GM18526 (cell line): ENCODE measurements around the gene ERCC6L2.

ENCODE experiments used
- POLR2A ChIP-seq: IDR thresholded peaks from 3 replicates; pipeline ENCODE4 v1.6.1; 2011; ENCODE audit not compliant: insufficient read length; ENCODE audit errors: extremely low read depth

ERCC6L2 gene

DNA sequence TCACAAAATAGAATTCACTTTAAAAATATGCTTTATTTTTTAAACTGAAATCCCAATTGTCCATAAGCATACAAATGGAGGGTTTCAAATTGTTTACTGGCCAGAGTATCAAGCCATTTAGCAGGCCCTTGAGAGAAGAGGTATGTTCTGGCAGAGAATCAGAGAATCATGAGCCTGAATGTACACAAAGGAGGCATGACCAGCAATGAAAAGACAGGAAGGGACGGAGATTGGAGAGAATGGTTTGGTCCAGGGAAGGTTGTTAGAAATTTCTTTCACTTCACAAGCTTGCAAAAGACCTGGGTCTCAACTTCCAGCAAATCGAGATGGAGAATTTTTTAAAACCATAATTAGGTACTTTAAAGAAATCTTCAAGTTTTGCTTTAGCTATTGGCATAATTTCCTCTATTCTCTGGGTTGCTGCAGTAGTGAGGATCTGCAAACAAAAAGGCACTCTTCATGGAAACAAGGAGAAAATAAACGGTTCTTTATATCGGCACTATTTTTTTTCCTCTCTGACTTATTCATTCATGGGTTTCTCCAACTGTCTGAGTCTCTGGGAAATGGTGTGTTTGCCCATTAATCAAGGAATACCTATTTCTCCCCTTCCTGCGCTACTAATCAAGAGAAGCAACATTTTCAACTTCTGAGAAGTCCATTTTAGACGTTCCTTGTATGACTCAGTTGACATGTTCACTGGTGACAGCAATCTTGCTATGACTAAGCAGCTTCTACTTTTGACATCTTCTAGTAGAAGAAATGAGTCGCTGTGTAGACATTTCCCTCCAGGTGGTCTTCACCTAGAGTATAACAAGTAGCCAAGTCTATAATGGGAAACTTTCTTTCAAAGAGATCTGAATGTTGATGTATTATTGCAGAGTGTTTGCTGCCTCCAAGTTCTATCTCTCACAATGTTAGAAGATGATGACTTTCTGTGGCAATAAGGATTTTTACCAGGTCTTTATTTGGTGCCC, 23.1 kb upstream of the ERCC6L2 start:
- TF ChIP-seq POLR2A = no peak

DNA sequence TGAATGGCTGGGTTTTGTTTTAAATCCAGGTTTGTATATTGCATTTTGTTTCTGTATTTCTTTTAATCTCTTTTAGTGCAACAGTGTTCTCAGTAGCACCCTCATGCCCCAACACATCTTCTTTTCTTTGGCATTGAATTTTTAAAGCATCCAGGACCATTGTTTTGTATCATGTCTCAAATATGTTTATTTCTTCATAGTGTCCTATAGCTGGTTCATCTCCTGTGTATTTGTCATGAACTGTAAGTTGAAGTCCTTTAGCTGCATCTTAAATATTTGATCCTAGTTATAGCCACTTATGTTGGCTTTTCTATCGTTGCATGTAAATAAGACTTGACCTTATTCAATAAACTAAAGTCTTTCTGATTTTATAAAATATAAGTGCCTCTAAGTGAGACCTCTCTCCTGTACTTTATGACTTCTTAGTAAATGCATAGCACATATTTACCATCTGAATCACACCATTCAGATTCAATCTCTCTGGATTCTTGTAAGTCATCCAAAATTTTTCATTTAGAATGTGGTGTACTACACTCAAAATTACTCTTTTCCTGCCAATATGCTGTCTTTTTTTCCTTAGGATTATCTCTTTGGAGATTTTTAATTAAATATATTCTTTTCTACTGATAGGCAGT, 21.0 kb upstream of the ERCC6L2 start:
- no peak for TF ChIP-seq POLR2A

DNA sequence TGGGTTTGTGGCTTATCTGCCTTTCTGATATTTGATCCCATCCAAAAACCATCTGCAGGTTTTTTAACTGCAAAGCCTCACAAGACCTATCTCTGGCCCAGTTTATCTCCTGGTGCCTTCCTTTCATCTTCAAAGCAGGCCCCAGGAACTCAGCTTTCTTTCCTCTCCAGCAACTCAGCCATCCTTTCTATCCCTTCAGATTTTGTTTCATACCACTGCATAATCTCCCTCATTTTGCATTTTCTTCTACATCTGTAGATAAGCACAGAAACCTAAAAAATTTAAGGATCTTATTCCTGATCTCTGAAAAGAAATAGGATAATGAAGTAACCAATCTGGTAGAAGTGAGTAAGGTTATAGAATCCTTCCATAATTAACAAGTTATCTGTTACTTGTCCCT, 19.5 kb upstream of the ERCC6L2 start:
- no peak for TF ChIP-seq POLR2A

DNA sequence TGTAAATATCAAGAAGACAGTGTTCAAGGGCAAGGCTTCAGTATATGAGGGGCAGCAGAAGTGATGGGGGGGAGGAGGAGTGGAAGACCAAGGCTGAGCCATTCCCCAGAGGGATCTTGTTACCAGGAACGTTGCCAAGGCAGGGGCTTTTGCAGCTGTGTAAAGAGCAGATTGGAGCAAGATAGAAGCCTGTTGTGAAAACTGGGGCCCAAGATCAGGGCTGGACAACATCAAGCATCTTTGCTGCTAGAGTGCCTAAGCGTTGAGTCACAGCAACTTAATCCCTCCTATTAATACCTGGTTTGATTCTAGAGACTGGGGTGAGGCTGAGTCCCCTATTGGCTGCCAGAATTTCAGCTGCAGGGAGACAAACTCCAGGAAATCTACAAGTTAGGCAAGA, 18.4 kb upstream of the ERCC6L2 start:
- no peak for TF ChIP-seq POLR2A

DNA sequence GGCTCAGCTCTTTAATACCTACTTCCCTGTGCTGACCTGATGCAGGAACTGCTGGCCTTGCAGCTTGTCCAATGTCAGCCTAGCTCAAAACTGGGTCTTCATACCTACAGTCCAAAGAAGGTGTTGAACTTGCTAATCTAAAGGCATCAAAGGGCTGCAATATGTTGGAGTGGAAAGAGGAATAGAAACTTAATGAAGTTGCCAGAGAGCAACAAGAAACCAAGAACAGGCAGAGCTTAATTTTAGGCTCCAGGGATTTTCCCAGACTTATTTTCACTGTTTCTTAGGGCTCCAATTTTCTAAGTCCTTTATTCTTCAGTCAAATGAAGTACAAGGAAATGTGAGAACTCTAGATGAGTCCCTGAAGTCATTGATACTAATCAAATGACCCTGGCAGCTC, 17.6 kb upstream of the ERCC6L2 start:
- TF ChIP-seq POLR2A = no peak

DNA sequence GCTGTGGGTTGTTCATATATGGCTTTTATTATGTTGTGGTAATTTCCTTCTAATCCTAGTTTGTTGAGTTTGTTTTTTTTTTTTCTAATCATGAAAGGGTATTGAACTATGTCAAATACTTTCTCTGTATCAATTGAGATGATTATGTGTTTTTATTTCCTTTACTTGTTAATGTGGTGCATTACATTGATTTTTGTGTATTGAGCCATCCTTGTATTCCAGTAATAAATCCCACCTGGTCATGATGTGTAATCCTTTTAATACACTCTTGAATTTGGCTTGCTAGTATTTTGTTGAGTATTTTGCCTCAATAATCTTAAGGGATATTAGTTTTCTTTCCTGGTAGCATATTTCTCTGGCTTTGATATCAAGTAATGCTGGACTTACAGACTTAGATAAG, 13.1 kb upstream of the ERCC6L2 start:
- TF ChIP-seq POLR2A = no peak

DNA sequence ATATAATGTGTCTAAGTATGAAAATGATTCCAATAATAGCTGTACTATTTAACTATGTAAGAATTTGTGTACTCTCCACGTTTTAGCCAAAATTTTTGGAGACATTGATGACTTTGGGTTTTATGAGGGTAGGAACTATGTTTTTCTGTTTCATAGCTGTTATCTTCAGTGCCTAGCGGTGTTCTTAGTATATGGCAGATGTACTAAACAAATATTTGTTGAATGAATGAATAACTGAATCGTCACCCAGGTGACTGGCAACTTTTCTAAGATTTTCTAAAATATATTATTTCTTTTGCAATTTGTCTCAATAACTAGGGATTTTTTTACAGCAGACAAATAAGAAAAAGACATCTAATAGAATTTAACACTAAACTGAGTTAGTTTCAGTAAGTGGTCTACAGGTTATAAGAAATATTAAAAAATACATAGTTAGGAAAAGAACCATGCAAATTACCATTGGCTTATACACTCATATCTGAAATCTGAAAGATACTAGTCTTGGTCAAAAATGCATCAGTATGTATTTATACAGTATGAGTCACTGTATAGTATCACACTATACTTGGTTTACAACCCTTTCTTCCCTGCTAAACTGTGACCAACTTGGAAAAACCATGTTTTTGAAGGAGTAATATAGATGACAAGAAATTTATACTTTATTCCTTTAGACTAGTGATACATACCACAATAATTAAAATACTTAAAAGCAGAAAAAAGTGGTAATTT, 10.5 kb upstream of the ERCC6L2 start:
- TF ChIP-seq POLR2A = no peak

DNA sequence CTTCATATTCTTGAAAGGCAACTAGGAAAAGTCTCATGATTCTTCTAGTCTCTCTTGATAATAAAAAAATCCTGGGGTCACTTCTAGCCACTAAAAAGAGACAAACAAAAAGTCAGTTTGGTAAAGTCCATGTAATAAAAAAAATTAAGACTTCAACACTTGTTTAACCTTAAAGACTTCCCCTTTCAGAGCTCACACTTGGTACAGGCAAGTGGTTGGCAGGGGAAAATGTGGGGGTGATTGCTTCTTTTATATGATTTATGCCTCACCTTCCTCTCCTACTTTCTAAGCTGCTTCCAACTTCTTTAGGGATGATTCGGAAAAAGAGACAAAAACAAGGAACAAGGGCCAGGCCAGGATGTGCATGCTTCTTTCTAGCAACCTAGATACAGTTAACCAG, 5.1 kb upstream of the ERCC6L2 start:
- TF ChIP-seq POLR2A = no peak

DNA sequence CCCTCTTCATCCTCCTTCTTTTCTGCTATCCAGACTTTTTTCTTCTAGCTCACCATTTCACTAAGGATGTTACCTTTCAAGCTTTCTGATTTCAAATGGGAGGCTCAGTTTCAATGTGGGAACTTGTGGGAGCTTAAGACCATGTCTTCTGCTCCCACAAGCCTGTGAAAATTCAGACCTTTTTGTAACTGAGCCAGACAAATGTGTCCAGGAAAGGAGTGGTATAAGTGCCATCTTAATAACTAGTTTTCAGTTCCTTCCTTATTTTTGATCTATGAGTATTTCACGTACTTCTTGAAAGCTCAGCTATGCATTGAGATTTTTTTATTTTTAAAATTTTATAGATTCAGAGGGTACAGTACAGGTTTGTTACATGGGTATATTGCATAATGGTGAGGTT, 4.6 kb upstream of the ERCC6L2 start:
- no peak for TF ChIP-seq POLR2A

DNA sequence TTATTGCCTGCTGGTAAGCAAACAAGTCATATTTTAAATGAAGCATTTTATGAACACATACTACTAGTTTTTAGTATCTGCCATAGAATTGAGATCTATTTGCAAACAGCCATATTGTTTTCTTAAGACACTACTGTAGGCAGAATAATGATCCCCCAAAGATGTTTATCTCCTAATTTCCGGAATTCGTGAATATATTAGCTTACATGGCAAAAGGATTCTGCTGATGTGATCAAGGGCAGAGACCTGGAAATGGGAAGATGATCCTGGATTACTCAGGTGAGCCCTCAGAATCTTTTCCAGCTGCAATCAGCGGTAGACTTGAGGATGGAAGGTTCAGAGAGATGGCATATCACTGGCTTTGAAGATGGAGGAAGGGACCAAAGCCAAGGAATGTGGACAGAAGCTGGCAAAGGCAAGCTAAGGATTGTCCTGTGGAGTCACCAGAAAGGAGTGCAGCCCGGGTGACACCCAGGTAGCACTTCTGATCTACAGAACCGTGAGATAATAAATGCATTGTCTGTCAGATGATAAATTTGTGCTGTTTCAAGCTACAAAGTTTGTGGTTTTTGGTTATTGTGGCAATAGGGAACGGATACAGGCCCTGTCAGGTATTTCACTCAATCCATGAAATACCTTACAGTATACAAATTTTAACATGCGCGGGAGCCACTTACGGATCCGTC, 1.0 kb upstream of the ERCC6L2 start:
- TF ChIP-seq POLR2A = no peak

DNA sequence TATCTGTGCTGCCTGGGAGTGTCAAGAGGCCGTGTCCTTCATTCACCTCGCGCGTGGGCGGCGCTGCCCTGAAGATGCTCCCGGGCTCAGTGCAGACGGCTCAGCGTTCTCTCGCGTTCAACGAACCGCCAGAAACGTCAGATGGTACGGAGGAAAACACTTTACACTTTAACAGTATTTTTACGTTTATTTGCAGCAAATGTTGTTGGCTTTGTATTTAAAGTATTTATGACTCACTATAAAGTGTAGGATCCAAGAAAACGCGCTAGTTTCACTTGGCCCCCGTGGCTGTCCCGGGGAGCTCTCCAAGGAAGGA, 544 bp upstream of the ERCC6L2 start:
- no peak for TF ChIP-seq POLR2A

DNA sequence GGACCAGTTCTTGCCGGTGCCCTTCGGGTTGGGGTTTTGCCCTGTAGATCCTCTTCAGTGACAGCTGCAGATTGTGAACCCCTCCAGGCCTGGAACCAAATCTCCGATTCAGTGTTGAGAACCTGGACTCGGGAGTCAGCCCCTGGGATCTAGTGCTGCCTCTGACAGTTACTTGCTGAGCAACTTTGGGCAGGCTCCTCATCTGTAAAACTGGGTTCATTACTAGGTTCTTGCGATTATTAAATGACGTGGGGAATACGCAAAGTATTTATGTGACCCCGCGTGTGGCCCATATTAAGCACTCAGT, 600 bp downstream of the ERCC6L2 start:
- no peak for TF ChIP-seq POLR2A

DNA sequence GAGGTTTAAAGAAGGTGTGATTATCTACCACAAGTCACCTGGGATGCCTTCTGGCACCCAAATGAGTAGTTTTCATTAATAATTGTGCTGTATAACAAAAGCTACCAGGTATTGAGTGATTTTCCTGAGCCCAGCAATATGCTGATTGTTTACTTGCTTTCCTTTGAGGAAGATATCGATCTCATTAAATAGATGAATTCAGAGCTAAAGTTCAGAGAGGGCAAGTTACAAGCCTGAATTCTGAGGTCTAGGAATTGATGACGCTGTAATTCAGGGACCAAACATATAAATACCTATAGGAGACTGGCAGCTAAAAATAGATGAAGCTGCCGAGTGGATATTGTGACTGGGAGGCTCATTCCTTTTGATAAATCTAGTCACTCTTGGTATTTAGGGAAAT, 1.1 kb downstream of the ERCC6L2 start:
- TF ChIP-seq POLR2A = no peak

DNA sequence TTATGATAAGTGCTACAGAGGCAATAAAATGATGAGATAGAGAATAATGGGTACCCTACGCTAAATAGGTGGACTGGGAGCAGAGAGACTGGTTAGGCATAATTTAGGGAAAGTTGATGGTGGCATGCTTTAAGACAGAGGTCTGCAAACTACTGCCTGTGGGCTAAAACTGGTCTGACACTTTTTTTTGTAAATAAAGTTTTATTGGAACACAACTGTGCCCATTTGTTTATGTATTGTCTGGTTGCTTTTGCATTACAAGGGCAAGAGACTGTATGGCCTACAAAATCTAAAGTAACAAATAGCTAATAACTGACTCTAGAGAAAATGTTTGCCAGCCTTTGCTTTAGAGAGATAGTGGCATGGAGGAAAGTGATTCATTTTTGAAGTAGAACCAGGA, 2.5 kb downstream of the ERCC6L2 start:
- no peak for TF ChIP-seq POLR2A

DNA sequence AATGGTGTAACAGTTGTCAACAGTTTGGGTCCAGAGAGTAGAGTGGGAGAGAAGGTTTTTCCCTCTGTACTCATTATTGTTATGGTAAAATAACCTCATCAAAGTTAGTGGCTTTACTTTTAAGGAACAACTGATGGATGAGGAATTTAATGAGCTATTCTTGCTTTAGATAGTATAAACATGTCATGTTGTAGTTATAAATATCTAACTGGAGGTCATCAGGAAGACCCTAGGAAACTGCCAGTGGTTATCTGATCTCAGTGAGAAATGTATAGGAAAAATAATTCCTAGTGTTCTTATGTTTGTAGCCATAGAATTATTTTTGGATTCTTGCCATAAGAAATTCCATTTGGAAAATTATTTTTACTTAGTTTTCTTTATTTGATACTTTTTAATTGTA, 4.1 kb downstream of the ERCC6L2 start:
- TF ChIP-seq POLR2A = no peak
